NCI-H146 treated with DMSO at 0.1 percent for 48 hours (cell line): Measurements from ENCODE around the gene PCNX1.
A peak's percentile ranks its signal among the peaks of the same experiment; 100 is the strongest.
"Not testable (repeated sequence)": the region's sequence is repeated elsewhere in the genome, so short reads cannot be mapped to it uniquely, and the experiment has no call there.

ENCODE experiments used
- DNase-seq: peaks from one replicate; lab custom pipeline; 2025; ENCODE audit not compliant: unreplicated experiment; lab: John Stamatoyannopoulos, UW

Gene PCNX1

GRCh38 chr14:70907176-70907995, at the start of gene PCNX1:
PCNX1 (plus strand) TSS chr14:70907459; CDS start chr14:70907851, 392 bp downstream.
- peak; percentile 59 for DNase-seq

- DNase-seq, result no peak
Measured at GRCh38 chr14:70857496-70857890, 49.8 kb upstream of the PCNX1 start.

- DNase-seq, result no peak
Measured at GRCh38 chr14:70858641-70859040, 48.6 kb upstream of the PCNX1 start.

GRCh38 chr14:70866992-70867391, 40.3 kb upstream of the PCNX1 start:
- DNase-seq, result not testable (repeated sequence)

- DNase-seq, result no peak
Measured at GRCh38 chr14:70871001-70871400, 36.3 kb upstream of the PCNX1 start.

GRCh38 chr14:70871863-70872677, 35.2 kb upstream of the PCNX1 start:
- DNase-seq, result no peak

- DNase-seq, result no peak
Measured at GRCh38 chr14:70872678-70873020, 34.6 kb upstream of the PCNX1 start.

- no peak for DNase-seq
Measured at GRCh38 chr14:70873627-70874026, 33.6 kb upstream of the PCNX1 start.

- not testable (repeated sequence) for DNase-seq
Measured at GRCh38 chr14:70875811-70876460, 31.3 kb upstream of the PCNX1 start.

GRCh38 chr14:70879448-70879847, 27.8 kb upstream of the PCNX1 start:
- DNase-seq, result no peak

GRCh38 chr14:70880888-70881287, 26.4 kb upstream of the PCNX1 start:
- not testable (repeated sequence) for DNase-seq

- DNase-seq, result no peak
Measured at GRCh38 chr14:70881549-70882177, 25.6 kb upstream of the PCNX1 start.

GRCh38 chr14:70882776-70883492, 24.3 kb upstream of the PCNX1 start:
- DNase-seq, result no peak

GRCh38 chr14:70884595-70885342, 22.5 kb upstream of the PCNX1 start:
- no peak for DNase-seq

- no peak for DNase-seq
Measured at GRCh38 chr14:70885343-70886022, 21.8 kb upstream of the PCNX1 start.

- no peak for DNase-seq
Measured at GRCh38 chr14:70886421-70887206, 20.6 kb upstream of the PCNX1 start.

- no peak for DNase-seq
Measured at GRCh38 chr14:70887207-70887681, 20.0 kb upstream of the PCNX1 start.

- DNase-seq, result no peak
Measured at GRCh38 chr14:70887737-70888499, 19.3 kb upstream of the PCNX1 start.
